H1 (cell line): ENCODE measurements around the gene MAGI2. TPM values are rescaled to one million over a fixed set of nuclear protein-coding genes. Genes with fewer than 3 reads are reported as not detected.

Experiments
- RNF2 ChIP-seq: fragments of 200-900, 300-1000 bp; sonication (generic); IDR thresholded peaks from 2 replicates; pipeline ENCODE4 v1.7.1; 2016; ENCODE audit warnings: borderline replicate concordance, low read depth, mild to moderate bottlenecking, antibody characterized with exemption, low read length; ENCODE audit not compliant: poor library complexity, severe bottlenecking; ENCODE audit errors: missing control alignments
- ZNF274 ChIP-seq: IDR thresholded peaks from 2 replicates; pipeline ENCODE4 v1.7.0; 2012; ENCODE audit warnings: low read length, borderline replicate concordance; ENCODE audit errors: extremely low read depth
- polyA plus RNA-seq, 7 experiments: library from polyadenylated mRNA; depleted of rRNA in 3 of 7; stranded (reverse) in 5 of 7; unstranded in 2 of 7; fragments of >200 nt in 5 of 7; fragments of 200-250 nt in 2 of 7; gene quantifications; 1 replicate in 5 of 7; 2 replicates in 1 of 7; 4 replicates in 1 of 7; pipeline versions ENCODE4 v1.2.1 to v1.2.3, GENCODE V29; 2011 to 2013; ENCODE audit warnings: missing spikeins in 2 of 7, mixed read lengths in 2 of 7
- total RNA-seq: library from RNA; stranded (reverse); fragmentation: NEBNext Ultra II Directional; extraction: Animal tissue kit (Norgen Biotek cat#: 25700); gene quantifications from 2 replicates; pipeline ENCODE4 v1.2.1, GENCODE V29; 2021

Gene MAGI2
- total and polyA plus RNA-seq, 2 of the 8 experiments (the other 6 are each of a cell fraction or from before 2014, with no cell fraction given): 6.0 to 27.3 TPM

- no peak for TF ChIP-seq ZNF274
- TF ChIP-seq RNF2: no peak
These were observed 877.2 kb downstream of the MAGI2 start (continued) for GRCh38 chr7:78576236-78576635.
